Naive B cell (primary cell): Measurements from ENCODE around the gene CABYR. TPM values are rescaled to one million over a fixed set of nuclear protein-coding genes. Genes with fewer than 3 reads are reported as not detected.

Experiments used
- ATAC-seq, 2 donors: fragments of 150-1000 bp; cut with Tn5 transposase; 2 replicates each; pipeline ENCODE4 v1.10.0; 2021; ENCODE audit warnings: low read depth in 2 of 2, mild to moderate bottlenecking in 2 of 2, moderate library complexity in 2 of 2
- DNase-seq: peaks from one replicate; pipeline ENCODE4 v3.0.0; 2022
- H3K27ac Mint-ChIP-seq, 6 donors: one replicate each; pipeline ENCODE4 v1.8.0; 2020 to 2022; ENCODE audit warnings: mild to moderate bottlenecking in 6 of 6, mixed read lengths in 6 of 6, moderate library complexity in 5 of 6, inconsistent platforms in 2 of 6
- H3K27me3 Mint-ChIP-seq, 3 donors: one replicate each; pipeline ENCODE4 v1.8.0; 2021 to 2022; ENCODE audit warnings: mixed read lengths in 3 of 3, mild to moderate bottlenecking in 1 of 3
- H3K36me3 Mint-ChIP-seq, 2 donors: one replicate each; pipeline ENCODE4 v1.8.0; 2020 to 2022; ENCODE audit warnings: mixed read lengths in 2 of 2, inconsistent platforms in 1 of 2, mild to moderate bottlenecking in 1 of 2
- H3K4me1 Mint-ChIP-seq, 3 donors: one replicate each; pipeline ENCODE4 v1.8.0; 2020 to 2022; ENCODE audit warnings: mixed read lengths in 3 of 3, inconsistent platforms in 1 of 3, mild to moderate bottlenecking in 1 of 3, moderate library complexity in 1 of 3
- H3K4me3 Mint-ChIP-seq, 8 donors: one replicate each; pipeline ENCODE4 v1.8.0; 2020 to 2022; ENCODE audit warnings: mild to moderate bottlenecking in 8 of 8, mixed read lengths in 8 of 8, moderate library complexity in 8 of 8, inconsistent platforms in 2 of 8
- H3K9me3 Mint-ChIP-seq, 7 donors: one replicate each; pipeline ENCODE4 v1.8.0; 2020 to 2022; ENCODE audit warnings: mixed read lengths in 7 of 7, mild to moderate bottlenecking in 5 of 7, inconsistent platforms in 2 of 7, moderate library complexity in 1 of 7
- polyA plus RNA-seq, 6 donors: library from polyadenylated mRNA; unstranded; fragments of 300-500 nt; fragmentation: Illumina TruSeq; gene quantifications; one replicate each; pipeline ENCODE4 v1.2.3, GENCODE V29; 2021; ENCODE audit warnings: low read depth in 6 of 6

CABYR gene
- polyA plus RNA-seq = 10 to 100 TPM in 2 of 6 donors, 1 to 10 TPM in 4; 5.4 to 18.1 (median 7.8) TPM

GRCh38 chr18:24138789-24139616 is at the start of gene CABYR:
TSS of gene CABYR (plus strand) at chr18:24139062. CDS start at chr18:24143115, 4,053 bp downstream.
- Mint-ChIP-seq H3K27me3 (no peaks in the 10 kb centered on the region), H3K4me1 (peaks cover 8 to 23% (median 21%) of the 10 kb centered on the region in 3 donors), H3K4me3 (peak within 1 kb of the TSS; percentile 92 to 97 (median 94)), H3K27ac (peak within 1 kb of the TSS; percentile 80 to 97 (median 94)), H3K9me3 (peaks cover 0 to 3% (median 0%) of the 10 kb centered on the region in 7 donors), H3K36me3 (no peaks in the 10 kb centered on the region)
- ATAC-seq (peak; percentile 96), DNase-seq (peak; percentile 83)

DNA sequence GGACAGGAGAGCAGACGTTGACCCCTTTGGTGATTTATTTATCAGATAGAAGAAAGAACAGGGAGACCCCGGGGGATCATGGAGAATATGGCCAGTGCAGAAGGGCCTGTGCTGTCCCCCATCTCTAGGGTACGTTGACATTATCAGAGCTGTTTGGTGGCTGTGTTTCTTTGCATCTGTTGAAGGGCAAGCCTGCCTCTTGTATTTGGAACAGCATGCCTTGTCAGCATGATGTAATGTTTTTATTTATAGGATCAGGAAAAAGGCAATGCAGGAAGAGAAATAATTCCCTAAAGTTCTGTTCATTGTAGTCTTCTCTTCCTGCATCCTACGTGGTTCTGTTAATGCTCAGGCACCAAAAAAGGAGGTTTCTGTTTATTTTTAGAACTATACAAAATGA is 49.8 kb upstream of the CABYR start:
- ATAC-seq (no peak), DNase-seq (no peak)
- Mint-ChIP-seq H3K9me3 (peaks cover 0 to 3% (median 0%) of the 10 kb centered on the region in 7 donors), H3K27me3 (no peaks in the 10 kb centered on the region), H3K4me3 (no peak overlapping the region), H3K27ac (peak overlapping the region in 1 of 6 donors; percentile 44), H3K4me1 (peaks cover 5 to 14% (median 13%) of the 10 kb centered on the region in 3 donors), H3K36me3 (peaks cover 26 to 33% of the 10 kb centered on the region in 2 donors)

GRCh38 chr18:24089515-24090337 is 49.1 kb upstream of the CABYR start:
- Mint-ChIP-seq H3K36me3 (peaks cover 26 to 33% of the 10 kb centered on the region in 2 donors), H3K27me3 (no peaks in the 10 kb centered on the region), H3K9me3 (peaks cover 0 to 4% (median 0%) of the 10 kb centered on the region in 7 donors), H3K4me3 (no peak overlapping the region), H3K27ac (no peak overlapping the region), H3K4me1 (peaks cover 12 to 21% (median 19%) of the 10 kb centered on the region in 3 donors)
- ATAC-seq = no peak
- DNase-seq = no peak

DNA sequence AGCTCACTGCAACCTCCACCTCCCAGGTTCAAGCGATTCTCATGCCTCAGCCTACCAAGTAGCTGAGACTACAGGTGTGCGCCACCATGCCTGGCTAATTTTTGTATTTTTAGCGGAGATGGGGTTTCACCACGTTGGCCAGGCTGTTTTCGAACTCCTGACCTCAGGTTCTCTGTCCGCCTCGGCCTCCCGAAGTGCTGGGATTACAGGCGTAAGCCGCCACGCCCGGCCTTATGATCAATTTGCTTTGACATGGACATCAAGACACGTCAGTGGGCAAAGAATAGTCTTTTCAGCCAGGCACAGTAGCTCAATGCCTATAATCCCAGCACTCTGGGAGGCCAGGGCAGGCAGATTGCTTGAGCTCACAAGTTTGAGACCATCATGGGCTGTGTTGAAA is 48.0 kb upstream of the CABYR start:
- H3K4me3 Mint-ChIP-seq = no peak overlapping the region
- peaks cover 18 to 28% (median 26%) of the 10 kb centered on the region in 3 donors for H3K4me1 Mint-ChIP-seq
- no peak overlapping the region for H3K27ac Mint-ChIP-seq
- no peak for ATAC-seq
- DNase-seq = no peak
- peaks cover 0 to 4% (median 0%) of the 10 kb centered on the region in 7 donors for H3K9me3 Mint-ChIP-seq
- H3K27me3 Mint-ChIP-seq = no peaks in the 10 kb centered on the region
- H3K36me3 Mint-ChIP-seq = peaks cover 30 to 33% of the 10 kb centered on the region in 2 donors

GRCh38 chr18:24094561-24094960 is 44.3 kb upstream of the CABYR start:
- no peaks in the 10 kb centered on the region for H3K27me3 Mint-ChIP-seq
- H3K4me1 Mint-ChIP-seq = peaks cover 18 to 28% (median 21%) of the 10 kb centered on the region in 3 donors
- ATAC-seq (no peak), DNase-seq (no peak)
- H3K27ac Mint-ChIP-seq = peak overlapping the region in 4 of 6 donors; percentile 33 to 59 (median 54)
- peaks cover 21 to 24% of the 10 kb centered on the region in 2 donors for H3K36me3 Mint-ChIP-seq
- peak overlapping the region in 6 of 8 donors; percentile 26 to 70 (median 50) for H3K4me3 Mint-ChIP-seq
- peaks cover 0 to 14% (median 4%) of the 10 kb centered on the region in 7 donors for H3K9me3 Mint-ChIP-seq

- H3K4me1 Mint-ChIP-seq = peaks cover 18 to 28% (median 21%) of the 10 kb centered on the region in 3 donors
- peaks cover 0 to 14% (median 4%) of the 10 kb centered on the region in 7 donors for H3K9me3 Mint-ChIP-seq
- H3K36me3 Mint-ChIP-seq = peaks cover 21 to 24% of the 10 kb centered on the region in 2 donors
- ATAC-seq (no peak), DNase-seq (no peak)
- no peak overlapping the region for H3K27ac Mint-ChIP-seq
- no peak overlapping the region for H3K4me3 Mint-ChIP-seq
- H3K27me3 Mint-ChIP-seq = no peaks in the 10 kb centered on the region
Measured at GRCh38 chr18:24095976-24096375, 42.9 kb upstream of the CABYR start.

GRCh38 chr18:24103320-24104021 is 35.4 kb upstream of the CABYR start:
- H3K4me1 Mint-ChIP-seq = peaks cover 6 to 13% (median 13%) of the 10 kb centered on the region in 3 donors
- H3K27ac Mint-ChIP-seq = peak overlapping the region in 2 of 6 donors; percentile 78 to 89
- H3K36me3 Mint-ChIP-seq = peaks cover 13 to 29% of the 10 kb centered on the region in 2 donors
- H3K4me3 Mint-ChIP-seq = no peak overlapping the region
- no peaks in the 10 kb centered on the region for H3K27me3 Mint-ChIP-seq
- no peak for DNase-seq
- no peaks in the 10 kb centered on the region for H3K9me3 Mint-ChIP-seq
- ATAC-seq = no peak

DNA sequence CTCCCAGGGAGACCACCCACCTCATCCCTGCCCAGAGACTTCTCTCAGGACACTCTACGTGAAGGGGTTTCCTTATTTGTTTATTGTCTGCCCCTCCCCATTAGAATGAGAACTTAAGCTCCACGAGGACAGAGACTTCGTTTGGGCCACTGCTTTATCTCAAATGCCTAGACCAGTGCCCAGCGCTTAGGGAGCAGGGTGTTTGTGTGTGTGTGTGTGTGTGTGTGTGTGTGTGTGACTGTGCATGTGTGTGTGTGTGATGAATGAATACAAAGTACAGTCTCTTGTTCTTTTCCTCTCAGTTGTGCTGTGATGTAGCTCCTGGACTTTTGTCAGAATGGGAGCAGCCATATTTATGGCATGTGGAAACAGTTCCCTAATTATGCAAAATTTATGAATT is 34.4 kb upstream of the CABYR start:
- no peaks in the 10 kb centered on the region for H3K27me3 Mint-ChIP-seq
- H3K9me3 Mint-ChIP-seq = no peaks in the 10 kb centered on the region
- H3K4me1 Mint-ChIP-seq = peaks cover 6 to 13% (median 13%) of the 10 kb centered on the region in 3 donors
- H3K36me3 Mint-ChIP-seq = peaks cover 13 to 29% of the 10 kb centered on the region in 2 donors
- H3K27ac Mint-ChIP-seq = peak overlapping the region in 3 of 6 donors; percentile 1 to 10 (median 9)
- H3K4me3 Mint-ChIP-seq = no peak overlapping the region
- no peak for ATAC-seq
- no peak for DNase-seq

GRCh38 chr18:24108641-24109040 is 30.2 kb upstream of the CABYR start:
- no peaks in the 10 kb centered on the region for H3K9me3 Mint-ChIP-seq
- no peak overlapping the region for H3K27ac Mint-ChIP-seq
- H3K4me1 Mint-ChIP-seq = peaks cover 6 to 13% (median 8%) of the 10 kb centered on the region in 3 donors
- H3K36me3 Mint-ChIP-seq = peaks cover 12% of the 10 kb centered on the region in 2 donors
- DNase-seq = no peak
- H3K27me3 Mint-ChIP-seq = no peaks in the 10 kb centered on the region
- no peak for ATAC-seq
- H3K4me3 Mint-ChIP-seq = no peak overlapping the region

- Mint-ChIP-seq H3K36me3 (peaks cover 6 to 15% of the 10 kb centered on the region in 2 donors), H3K4me1 (peaks cover 8 to 21% (median 20%) of the 10 kb centered on the region in 3 donors), H3K9me3 (no peaks in the 10 kb centered on the region), H3K27me3 (no peaks in the 10 kb centered on the region), H3K4me3 (no peak overlapping the region), H3K27ac (peak overlapping the region in 1 of 6 donors; percentile 14)
- ATAC-seq = no peak
- DNase-seq = no peak
Measured at GRCh38 chr18:24111936-24112335, 26.9 kb upstream of the CABYR start.

- H3K9me3 Mint-ChIP-seq = no peaks in the 10 kb centered on the region
Measured at GRCh38 chr18:24112464-24112863, 26.4 kb upstream of the CABYR start.

DNA sequence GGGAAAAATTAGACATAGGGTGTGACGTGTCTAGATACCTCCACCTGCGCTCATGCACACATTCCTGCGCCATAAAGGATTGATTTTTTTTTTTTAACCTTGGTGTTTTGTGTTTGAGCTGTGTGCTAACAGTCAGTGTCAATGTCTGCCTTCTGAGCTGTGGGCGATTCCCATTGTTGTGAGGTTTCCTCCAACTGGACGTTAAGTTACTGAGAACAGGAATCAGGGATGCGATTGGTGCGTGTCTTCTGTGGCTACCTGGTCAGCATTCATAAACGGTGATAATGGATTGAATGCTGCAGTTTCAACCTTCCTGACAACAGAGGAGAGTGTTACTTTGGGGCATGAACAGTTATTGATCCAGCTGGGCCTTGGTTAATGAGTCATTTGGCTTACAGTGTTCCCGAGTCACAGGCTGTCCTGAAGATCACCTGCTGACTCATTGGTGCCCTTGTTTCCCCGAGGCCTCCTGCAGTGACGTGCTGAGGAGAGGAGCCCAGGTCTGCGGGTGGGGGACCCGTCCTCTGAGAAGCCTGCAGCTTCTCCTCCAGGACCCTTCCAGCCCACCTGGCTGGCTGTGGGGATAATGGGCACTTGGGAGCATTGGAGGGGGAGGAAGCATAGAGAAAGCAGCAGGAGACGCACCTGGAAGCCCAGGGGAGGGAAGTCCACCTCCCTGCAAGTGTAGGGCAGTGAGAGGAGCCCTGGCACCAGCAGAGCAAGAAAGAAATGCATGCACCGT is 25.8 kb upstream of the CABYR start:
- Mint-ChIP-seq H3K27ac (peak overlapping the region in 2 of 6 donors; percentile 15 to 75), H3K27me3 (no peaks in the 10 kb centered on the region), H3K4me3 (no peak overlapping the region), H3K4me1 (peaks cover 8 to 15% (median 14%) of the 10 kb centered on the region in 3 donors), H3K9me3 (no peaks in the 10 kb centered on the region), H3K36me3 (peaks cover 0 to 11% of the 10 kb centered on the region in 2 donors)
- DNase-seq (no peak), ATAC-seq (no peak)

More at GRCh38 chr18:24112464-24112863, 26.4 kb upstream of the CABYR start:
- peaks cover 8 to 19% (median 17%) of the 10 kb centered on the region in 3 donors for H3K4me1 Mint-ChIP-seq
- H3K27me3 Mint-ChIP-seq = no peaks in the 10 kb centered on the region
- no peak for DNase-seq
- peaks cover 2 to 11% of the 10 kb centered on the region in 2 donors for H3K36me3 Mint-ChIP-seq
- H3K4me3 Mint-ChIP-seq = no peak overlapping the region
- no peak for ATAC-seq
- H3K27ac Mint-ChIP-seq = no peak overlapping the region
